ENCODE results near the gene PRLR. TPM values are rescaled to one million over a fixed set of nuclear protein-coding genes. Genes with fewer than 3 reads are reported as not detected.

Gene PRLR
- total and polyA plus RNA-seq, 2 of the 8 experiments (the other 6 are each of a cell fraction or from before 2014, with no cell fraction given) = 0.53 to 2.5 TPM

- Histone ChIP-seq H2BK12ac (ENCODE audit: low read depth, low read length) (no peak overlapping the region), H3K18ac (ENCODE audit: extremely low read depth, low read length) (no peak overlapping the region), H3K23me2 (ENCODE audit: low read depth, low read length) (no peaks in the 10 kb centered on the region), H3K4ac (replicated peaks; ENCODE audit: insufficient read length, low read depth, low read length) (no peak overlapping the region), H3K4me2 (ENCODE audit: insufficient read depth in 1 of 2, low read depth in 2 of 2, low read length in 2 of 2) (no peak overlapping the region), H2BK120ac (replicated peaks; ENCODE audit: low read depth, low read length) (no peak overlapping the region), H3K14ac (ENCODE audit: insufficient read length) (no peak overlapping the region), H3K4me1 (replicated peaks in 1 of 4; ENCODE audit: control insufficient read depth in 3 of 4, insufficient read depth in 4 of 4, low read length in 3 of 4) (peaks cover 0 to 4% (median 0%) of the 10 kb centered on the region in 4 experiments; a peak in 1 of 7 replicates), H3K4me3 (ENCODE audit: extremely low read depth in 1 of 4, insufficient read depth in 2 of 4, low read depth in 3 of 4, low read length in 4 of 4) (no peak overlapping the region), H4K5ac (ENCODE audit: insufficient read length, low read depth, low read length) (no peak overlapping the region), H2AK5ac (ENCODE audit: low read depth, low read length) (no peak overlapping the region), H4K20me1 (replicated peaks in 1 of 2; ENCODE audit: control insufficient read depth in 1 of 2, insufficient read depth in 2 of 2, low read length in 2 of 2) (no peaks in the 10 kb centered on the region), H2BK20ac (ENCODE audit: low read length) (no peak overlapping the region), H3K9ac (replicated peaks in 1 of 4; ENCODE audit: extremely low read depth in 1 of 4, low read depth in 3 of 4, low read length in 3 of 4) (no peak overlapping the region), H3K79me2 (ENCODE audit: control insufficient read depth in 1 of 2, insufficient read depth in 2 of 2, low read length in 2 of 2) (no peaks in the 10 kb centered on the region), H2BK15ac (ENCODE audit: low read length) (no peak overlapping the region), H4K8ac (ENCODE audit: extremely low read depth, insufficient read depth, low read length) (no peak overlapping the region), H3K27me3 (replicated peaks in 1 of 4; ENCODE audit: control insufficient read depth in 3 of 4, extremely low read depth in 1 of 4, insufficient read depth in 3 of 4, low read length in 3 of 4) (no peaks in the 10 kb centered on the region), H3K23ac (ENCODE audit: insufficient read length) (no peak overlapping the region), H2BK5ac (ENCODE audit: low read depth, low read length) (no peak overlapping the region), H3K56ac (replicated peaks; ENCODE audit: insufficient read length, low read depth, low read length) (no peak overlapping the region), H2AFZ (ENCODE audit: low read length) (no peak overlapping the region), H3K79me1 (ENCODE audit: low read depth, low read length) (no peaks in the 10 kb centered on the region), H3K36me3 (ENCODE audit: control insufficient read depth in 2 of 4, insufficient read depth in 4 of 4, low read length in 3 of 4) (no peaks in the 10 kb centered on the region), H4K91ac (replicated peaks; ENCODE audit: insufficient read length, low read length) (no peak overlapping the region), H3K27ac (ENCODE audit: low read depth, low read length) (no peak overlapping the region), H3K9me3 (ENCODE audit: insufficient read depth in 2 of 2, low read depth in 1 of 2, low read length in 1 of 2) (no peaks in the 10 kb centered on the region)
- CTCF ChIA-PET (ENCODE audit: partially characterized antibody) = interaction anchor here (1.4 to 3.4 kb wide), 5 partner anchors 12 to 530 kb away, joined by 4 to 69 read pairs (median 9); no protein-coding TSS in a partner anchor
- FAIRE-seq (no peak), DNase-seq (ENCODE audit: low read depth in 1 of 2, low spot score in 2 of 2) (no peak)
- POLR2A ChIA-PET (ENCODE audit: partially characterized antibody) = interaction anchor here (1.6 kb wide), 1 partner anchor 88 kb away, joined by 3 read pairs; no protein-coding TSS in a partner anchor
- WGBS, 2 experiments (ENCODE audit: extremely low coverage in 1 of 2, insufficient coverage in 1 of 2, insufficient read length in 1 of 2, insufficient replicate concordance in 2 of 2, low coverage in 1 of 2, low lambda C conversion rate in 2 of 2, missing lambda C conversion rate in 1 of 2) = 79% methylated on average over 1 of the region's 1 CpG; no CpG with 5 or more reads in 1 of the 2 experiments
- TF ChIP-seq EGR1 (IDR thresholded peaks at IDR 0.05; ENCODE audit: borderline replicate concordance, low read depth, low read length) = no peak
- no peak for TF ChIP-seq POU5F1 (IDR thresholded peaks at IDR 0.05; ENCODE audit: low read depth, low read length)
- TF ChIP-seq GABPA (IDR thresholded peaks at IDR 0.05; ENCODE audit: borderline replicate concordance, insufficient read depth, low read length) = no peak
- no peak for TF ChIP-seq ATF2 (IDR thresholded peaks at IDR 0.05; ENCODE audit: low read length)
- TF ChIP-seq BRCA1 (IDR thresholded peaks at IDR 0.05; ENCODE audit: low read depth, low read length) = no peak
- no peak for TF ChIP-seq USF2 (IDR thresholded peaks at IDR 0.05; ENCODE audit: low read length)
- no peak for TF ChIP-seq CTCF (IDR thresholded peaks at IDR 0.05; ENCODE audit: control extremely low read depth in 1 of 3, insufficient read depth in 1 of 3, low read depth in 1 of 3, low read length in 3 of 3)
- no peak for TF ChIP-seq GTF2F1 (IDR thresholded peaks at IDR 0.05; ENCODE audit: borderline replicate concordance, low read depth, low read length)
These were observed 225.5 kb downstream of the PRLR start for GRCh38 chr5:35004771-35005170.
